GM15510 (cell line): ENCODE data around the gene CCL1.

ENCODE experiments used
- POLR2A ChIP-seq: IDR thresholded peaks from 3 replicates; pipeline ENCODE4 v1.6.1; 2011; ENCODE audit warnings: borderline replicate concordance; ENCODE audit not compliant: insufficient read length; ENCODE audit errors: extremely low read depth

The CCL1 gene, protein sequence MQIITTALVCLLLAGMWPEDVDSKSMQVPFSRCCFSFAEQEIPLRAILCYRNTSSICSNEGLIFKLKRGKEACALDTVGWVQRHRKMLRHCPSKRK

DNA sequence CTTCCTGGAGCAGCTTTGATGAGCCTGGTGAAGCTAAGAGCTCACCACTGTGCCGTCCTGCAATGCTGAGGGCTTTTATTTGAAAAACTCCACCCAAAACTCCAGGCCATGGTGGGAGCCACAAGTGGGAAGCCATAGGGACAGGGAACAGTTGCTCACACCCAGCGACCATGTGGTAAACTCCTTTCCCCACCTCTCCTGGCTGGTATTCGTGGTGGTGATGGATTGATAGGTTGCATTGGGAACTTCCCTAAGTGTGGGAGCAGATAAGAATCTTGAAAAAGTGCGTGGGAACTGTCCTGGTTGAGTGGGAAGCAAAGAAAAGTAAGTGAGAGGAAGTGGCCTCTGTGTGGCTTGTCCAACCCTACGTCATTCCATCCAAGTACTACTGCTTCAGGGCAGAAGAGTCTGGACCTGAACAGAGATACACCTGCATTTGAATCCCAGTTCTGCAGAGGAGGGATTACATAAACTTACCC lies at the start of gene CCL1:
TSS of gene CCL1 (minus strand) at position 51 of the 479 bp plus-strand sequence. CDS start 72 bp downstream, outside the sequence.
- no peak for TF ChIP-seq POLR2A

DNA sequence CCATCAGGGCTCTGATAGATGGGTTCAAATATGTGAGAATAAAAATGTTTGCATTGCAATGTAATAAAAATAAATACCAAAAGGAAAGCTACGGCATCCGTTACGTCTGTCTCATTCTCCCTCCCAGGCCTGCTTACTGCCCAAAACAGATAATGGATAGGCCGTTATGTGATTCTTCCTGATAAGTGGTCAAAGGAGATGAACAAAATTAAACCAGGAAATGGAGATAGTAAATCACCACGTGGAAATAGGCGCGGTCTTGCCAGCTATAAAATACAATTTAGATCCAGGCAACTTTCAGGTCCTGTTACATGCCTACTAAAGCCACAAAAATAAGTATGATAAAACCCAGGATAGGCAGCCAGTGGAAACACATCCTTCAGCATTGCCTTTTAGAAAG lies 49.5 kb upstream of the CCL1 start:
- TF ChIP-seq POLR2A = no peak

DNA sequence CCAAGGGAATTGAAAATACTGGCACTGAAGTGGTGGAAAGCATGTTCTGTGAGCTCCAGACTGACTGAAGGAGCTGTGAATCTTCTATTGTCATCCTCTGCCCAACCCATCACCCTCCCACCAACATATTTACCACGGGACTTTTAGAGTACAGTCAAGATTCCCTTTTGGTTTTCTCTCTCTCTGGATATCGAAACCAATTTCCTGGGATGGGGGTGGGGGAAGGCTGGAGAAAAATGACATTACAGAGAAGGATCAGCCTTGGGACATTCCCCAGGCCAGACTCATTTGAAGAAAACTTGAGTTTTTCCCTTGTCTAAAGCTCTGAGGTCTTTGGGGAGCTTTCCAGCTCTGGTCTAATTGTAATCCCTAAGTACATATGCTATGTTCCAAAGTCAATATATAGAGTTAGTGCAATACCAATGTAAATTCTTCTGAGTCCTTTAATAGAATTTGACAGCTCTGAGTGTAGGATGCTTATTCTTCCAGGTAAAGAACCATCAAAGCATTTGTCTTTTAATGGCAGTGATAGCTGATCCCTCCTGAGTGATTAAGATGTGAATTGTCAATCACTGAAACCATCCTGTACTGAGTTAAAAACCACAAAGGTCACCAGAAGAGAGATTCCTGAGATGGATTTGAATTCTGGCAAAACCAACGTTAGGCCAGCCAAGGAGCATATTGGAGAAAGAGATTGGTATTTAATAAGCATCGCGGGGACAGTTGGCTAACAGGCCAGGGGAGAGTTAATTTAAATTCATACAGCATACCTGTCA lies 48.8 kb upstream of the CCL1 start:
- no peak for TF ChIP-seq POLR2A

DNA sequence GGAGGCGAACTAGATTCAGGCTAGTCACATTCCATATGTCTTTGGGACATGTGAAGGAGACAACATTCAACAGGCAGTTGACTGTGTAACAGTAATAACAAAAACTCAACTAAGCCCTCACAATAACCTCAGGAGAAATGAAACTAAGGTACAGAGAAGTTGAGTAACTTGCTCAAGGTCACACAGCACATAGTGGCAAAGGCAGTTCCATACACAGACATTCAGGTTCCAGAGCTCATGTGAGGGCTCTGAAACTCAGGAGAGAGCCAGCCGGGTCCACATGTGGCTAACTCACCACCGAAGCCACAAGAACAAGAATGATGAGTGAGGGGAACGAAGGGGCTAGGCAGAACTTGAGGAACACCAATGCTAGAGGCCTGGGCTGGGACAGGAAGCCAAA lies 46.3 kb upstream of the CCL1 start:
- no peak for TF ChIP-seq POLR2A

DNA sequence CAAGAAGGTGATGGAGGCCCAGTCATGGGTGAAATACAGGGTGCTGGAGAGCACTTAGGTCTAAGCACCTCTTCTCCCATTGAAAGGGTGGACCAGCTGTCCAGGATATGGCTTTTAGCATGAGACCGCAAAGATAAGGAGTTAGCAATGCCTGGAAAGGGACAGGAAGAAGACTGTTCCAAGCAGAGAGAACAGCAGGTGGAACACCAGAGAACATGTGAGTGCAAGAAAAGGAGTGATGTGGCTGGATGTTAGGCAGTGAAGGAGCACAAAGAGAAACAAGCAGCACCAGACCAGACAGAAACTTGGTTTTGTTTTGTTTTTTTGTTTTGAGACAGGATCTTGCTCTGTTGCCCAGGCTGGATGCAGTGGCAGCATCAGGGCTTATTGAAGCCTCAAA lies 45.4 kb upstream of the CCL1 start:
- no peak for TF ChIP-seq POLR2A

DNA sequence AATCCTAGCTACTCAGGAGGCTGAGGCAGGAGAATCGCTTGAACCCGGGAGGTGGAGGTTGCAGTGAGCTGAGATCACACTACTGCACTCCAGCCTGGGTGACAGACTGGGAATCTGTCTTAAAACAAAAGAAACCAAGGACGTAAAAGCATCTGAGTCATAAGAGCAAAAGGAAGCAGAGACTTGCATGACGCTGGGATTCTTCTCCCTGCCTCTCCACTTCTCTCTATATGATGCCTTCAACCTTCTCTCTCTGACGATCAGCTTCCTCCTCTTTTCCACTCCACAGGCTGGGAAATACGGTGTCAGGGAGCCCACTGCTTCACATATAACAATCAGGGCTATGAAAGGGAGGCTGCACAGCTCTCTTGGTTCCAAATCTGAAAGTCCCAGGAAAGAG lies 43.2 kb upstream of the CCL1 start:
- TF ChIP-seq POLR2A = no peak

DNA sequence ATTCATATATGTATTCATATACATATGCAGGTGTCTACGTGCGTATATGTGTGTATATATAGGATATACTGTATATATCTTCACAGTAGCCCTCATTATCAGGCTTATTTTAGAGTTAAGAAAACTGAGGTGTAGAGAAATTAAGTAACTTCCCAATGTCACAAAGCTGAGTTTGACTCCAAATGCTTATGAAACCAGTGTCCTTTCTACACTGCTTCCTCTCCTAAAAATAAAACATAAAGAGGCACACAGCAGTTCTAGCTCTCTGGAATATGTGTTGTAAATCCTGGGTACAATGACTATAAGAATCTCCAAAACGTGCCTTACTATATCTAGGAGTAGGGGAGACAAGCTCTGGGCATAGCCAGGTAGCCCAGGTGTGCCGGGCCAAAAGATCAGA lies 40.0 kb upstream of the CCL1 start:
- no peak for TF ChIP-seq POLR2A

DNA sequence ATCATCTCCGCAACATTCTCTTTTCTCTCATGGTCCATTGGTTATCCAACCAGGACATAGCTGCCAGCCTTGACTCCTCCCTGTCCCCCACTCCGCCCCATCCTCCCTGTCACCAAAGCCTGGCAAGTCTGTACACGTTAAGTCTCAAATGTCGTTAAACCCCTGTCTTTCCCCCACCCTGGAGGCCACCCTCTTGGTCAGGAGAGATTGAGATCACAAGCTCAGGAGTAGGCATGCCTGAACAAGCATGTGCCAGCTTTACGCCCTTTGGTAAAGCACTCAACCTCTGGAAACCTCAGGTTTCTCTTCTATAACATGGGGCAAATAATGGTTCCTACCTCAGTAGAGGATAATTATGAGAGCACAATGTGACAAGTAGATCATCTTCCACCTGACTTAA lies 38.1 kb upstream of the CCL1 start:
- no peak for TF ChIP-seq POLR2A

DNA sequence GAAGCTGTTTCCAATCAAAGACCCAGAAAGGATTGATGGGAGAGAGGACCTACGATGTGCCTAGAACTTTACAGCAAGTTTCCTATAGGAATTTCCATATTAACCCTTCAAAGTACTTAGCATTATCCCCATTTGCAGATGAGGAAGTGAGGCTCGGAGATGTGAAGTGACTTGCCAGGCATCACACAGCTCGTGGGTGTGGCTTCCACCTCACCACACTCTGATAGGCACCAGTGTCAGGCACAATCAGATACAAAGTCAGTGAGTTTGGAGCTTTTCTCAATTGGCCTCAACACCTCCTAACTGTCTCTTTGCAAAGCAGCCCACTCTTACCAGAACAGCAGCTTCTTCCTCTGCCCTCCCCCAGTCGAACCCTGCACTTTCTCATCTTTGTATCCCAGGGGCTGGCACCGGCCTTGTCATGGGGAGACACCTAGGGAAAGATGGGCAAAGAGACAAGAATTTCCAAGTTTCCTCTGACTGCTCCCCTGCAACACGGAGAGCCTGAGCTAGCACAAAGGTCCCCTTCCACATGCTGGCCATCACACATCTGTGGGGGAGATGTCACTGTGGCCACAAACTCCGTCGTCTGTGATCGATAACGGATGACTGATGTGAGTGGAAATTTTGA lies 37.4 kb upstream of the CCL1 start:
- no peak for TF ChIP-seq POLR2A

DNA sequence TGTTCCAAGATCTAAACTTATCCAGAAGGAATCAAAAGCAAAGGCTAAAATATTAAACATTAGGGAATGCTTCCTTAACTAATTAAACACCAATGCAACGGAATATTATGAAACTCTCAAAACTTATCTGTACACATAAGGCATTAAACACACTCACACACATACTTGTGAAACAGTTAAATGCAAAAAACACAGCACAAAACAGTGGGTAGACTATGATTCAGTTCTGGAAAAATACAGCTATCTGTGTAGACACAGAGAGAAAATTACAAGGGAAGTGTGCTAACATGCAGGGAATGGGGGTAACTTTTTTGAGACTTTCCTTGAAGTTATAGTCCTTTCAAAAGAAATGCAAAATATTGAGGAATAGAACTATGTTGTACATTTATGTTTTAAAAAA lies 36.7 kb upstream of the CCL1 start:
- TF ChIP-seq POLR2A = no peak

DNA sequence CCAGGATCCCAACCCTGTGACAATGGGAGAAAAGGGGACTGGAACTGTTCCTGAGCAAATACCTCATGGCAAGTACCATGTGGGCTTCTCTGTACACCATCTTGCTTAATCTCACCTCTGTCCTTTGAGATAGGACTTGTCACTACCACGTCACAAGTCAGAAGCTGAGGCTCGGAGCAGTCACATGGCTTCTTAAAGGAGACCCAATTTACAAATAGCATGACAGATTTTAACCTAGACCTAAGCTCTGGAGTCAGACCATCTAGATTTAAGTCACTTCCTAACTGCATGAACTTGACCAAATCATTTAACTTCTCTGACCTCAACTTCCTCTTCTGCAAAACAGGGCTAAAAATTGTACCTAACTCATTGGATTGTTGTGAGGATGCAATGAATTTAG lies 36.0 kb upstream of the CCL1 start:
- TF ChIP-seq POLR2A = no peak

DNA sequence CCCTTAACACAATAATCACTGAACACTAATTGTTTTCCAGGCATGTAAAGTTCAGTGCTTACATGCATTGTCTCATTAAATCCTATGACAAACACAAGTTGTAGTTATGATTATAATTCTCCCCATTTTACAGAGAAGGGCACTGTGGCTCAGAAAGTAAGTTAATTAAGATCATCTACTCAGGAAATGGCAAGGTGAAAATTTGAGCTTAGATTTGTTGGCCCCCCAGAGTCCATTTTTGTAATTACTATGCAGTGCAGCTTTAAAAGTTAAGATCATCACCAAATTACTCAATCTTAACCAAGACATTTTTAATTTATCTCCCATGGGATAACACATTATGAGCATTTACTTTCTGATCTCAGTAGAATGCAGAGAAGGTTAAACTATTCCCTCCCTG lies 34.2 kb upstream of the CCL1 start:
- no peak for TF ChIP-seq POLR2A

DNA sequence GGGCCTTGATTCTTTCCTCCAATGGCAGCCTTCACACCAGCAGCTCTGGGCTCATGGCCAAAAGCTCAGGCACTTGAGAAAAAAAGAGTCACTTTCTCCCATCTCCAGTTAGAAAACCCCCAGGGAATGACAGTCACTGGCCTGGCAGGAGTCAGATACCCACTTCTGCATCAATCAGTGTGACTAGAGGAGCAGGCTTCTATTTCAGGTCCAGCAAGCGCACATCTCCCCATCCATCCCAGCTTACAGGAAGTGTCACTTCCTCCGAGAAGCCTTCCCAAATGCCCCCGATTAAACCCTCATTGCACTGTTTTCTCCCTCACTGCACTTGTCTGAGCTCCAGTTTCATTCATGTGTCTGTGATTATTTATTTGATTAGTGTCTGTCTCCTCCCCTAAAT lies 30.4 kb upstream of the CCL1 start:
- TF ChIP-seq POLR2A = no peak

DNA sequence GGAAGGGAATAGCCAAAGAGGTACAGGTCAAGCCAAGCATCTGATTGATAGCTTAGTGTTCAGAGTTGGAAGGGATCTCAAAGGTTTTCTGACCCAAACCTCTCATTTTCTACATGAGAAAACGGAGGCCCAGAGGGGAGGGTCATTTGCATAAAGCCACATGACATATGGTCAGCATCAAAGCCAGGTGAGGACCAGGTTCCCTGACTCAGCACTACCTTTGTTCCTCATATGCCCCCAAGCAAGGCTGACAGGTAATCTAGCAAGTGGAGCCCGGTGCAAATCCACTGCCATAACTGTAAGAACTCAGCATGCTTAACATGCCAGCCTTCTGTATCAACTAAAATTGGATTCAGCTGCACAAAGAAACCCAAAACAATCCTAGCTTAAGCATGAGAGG lies 28.2 kb upstream of the CCL1 start:
- TF ChIP-seq POLR2A = no peak

DNA sequence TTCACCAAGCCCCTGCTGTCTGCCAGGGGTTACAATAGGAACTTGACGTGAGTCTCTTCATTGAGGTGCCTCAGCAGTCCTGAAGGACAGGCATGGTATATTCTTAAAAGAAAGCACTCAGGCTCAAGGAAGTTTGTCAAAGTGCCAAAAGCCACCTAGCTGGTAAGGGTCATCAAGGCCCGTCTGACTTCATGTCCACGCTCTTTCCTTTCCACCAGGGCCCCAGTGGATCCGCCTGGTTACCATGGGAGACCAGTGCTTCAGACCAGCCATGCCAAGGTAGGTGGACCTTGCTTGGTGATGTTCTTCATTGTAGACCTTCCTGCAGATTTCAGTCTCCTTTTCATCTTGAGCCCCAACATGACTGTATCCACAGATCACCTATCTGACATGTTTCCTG lies 27.6 kb upstream of the CCL1 start:
- no peak for TF ChIP-seq POLR2A

DNA sequence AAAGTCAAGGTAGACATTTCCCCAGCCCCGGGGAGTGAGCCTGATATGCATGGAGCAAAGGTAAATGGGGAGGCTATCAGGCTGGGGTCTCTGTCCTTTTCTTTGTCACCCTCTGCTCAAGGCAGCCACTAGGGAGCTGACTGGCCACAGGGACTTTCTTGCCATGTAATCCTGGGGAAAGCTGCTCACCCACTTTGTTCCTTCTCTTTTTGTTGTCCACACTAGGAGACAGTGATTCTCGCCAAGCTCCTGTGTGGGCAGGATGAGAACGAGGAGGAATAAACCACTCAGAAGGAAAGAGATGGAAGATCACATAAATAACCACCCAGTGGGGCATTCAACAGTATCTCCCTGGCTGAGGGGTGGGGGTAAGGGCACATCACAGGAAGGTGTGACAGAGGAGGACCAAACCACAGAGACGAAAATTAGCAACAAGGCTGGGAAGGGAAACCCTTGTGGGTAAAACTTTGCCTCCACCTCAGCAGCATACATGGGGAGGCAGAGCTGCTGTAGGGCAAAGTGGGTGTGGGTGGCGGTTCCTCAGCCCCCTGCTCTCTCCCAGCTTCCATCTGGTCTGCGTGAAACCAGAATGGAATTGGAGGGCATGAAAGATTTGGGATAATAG lies 26.2 kb upstream of the CCL1 start:
- no peak for TF ChIP-seq POLR2A

DNA sequence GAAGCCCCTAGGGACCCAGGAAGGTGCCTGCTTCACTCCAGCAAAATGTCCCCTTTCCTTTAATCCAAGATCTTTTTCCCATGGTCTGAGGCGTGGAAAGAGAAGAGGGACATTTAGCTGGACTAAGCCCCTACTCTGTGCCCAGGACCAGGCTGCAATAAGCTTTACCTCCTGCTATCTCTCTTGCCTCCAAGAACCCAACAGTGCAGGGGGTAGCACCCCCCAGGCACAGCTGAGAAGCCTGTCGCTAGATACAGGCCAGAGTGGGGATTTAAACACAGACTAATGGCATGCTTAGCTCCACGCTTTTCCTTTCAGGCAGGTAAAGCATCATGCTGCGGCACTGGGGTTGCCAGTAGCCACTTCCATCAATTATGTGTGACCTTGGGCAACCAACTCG lies 24.5 kb upstream of the CCL1 start:
- no peak for TF ChIP-seq POLR2A
